T-cell (primary cell): ENCODE results near the gene SMIM35. TPM values are rescaled to one million over a fixed set of nuclear protein-coding genes. Genes with fewer than 3 reads are reported as not detected.

ENCODE experiments used
- ATAC-seq, 4 experiments: fragments of 200-7000 bp in 3 of 4; fragments of 150-1000 bp in 1 of 4; cut with Tn5 transposase; replicated peaks in 1 of 4; 1 replicate in 3 of 4; 2 replicates in 1 of 4; pipeline ENCODE4 v1.10.0; 2021; ENCODE audit warnings: moderate library complexity in 3 of 4, mild to moderate bottlenecking in 2 of 4, moderate number of reproducible peaks in 1 of 4
- CTCF ChIA-PET, 2 donors: fragments of 300-600 bp; sonication (Branson Sonifier 250); formaldehyde crosslinking; loops; one replicate each; lab custom pipeline; 2022; ENCODE audit warnings: antibody characterized with exemption in 2 of 2; lab: Charles Lee
- POLR2A ChIA-PET, 2 donors: fragments of 300-600 bp; sonication (Branson Sonifier 250); formaldehyde crosslinking; loops; one replicate each; lab custom pipeline; 2022; ENCODE audit warnings: antibody characterized with exemption in 2 of 2; lab: Charles Lee
- DNase-seq, 35 experiments: peaks; one replicate each; pipeline versions ENCODE4 v3.0.0 to v3.0.0-alpha.2; 2013 to 2023
- H3K27ac ChIP-seq: one replicate; pipeline ENCODE4 v1.5.1; 2013; ENCODE audit warnings: low read length
- H3K27me3 ChIP-seq, 2 experiments: replicated peaks in 1 of 2; 1 replicate in 1 of 2; 2 replicates in 1 of 2; pipeline versions ENCODE4 v1.6.1 to v1.7.0; 2013; ENCODE audit warnings: low read length in 1 of 2, mixed read lengths in 1 of 2; ENCODE audit not compliant: control insufficient read depth in 2 of 2, insufficient read depth in 2 of 2; ENCODE audit errors: extremely low read depth in 1 of 2
- H3K36me3 ChIP-seq, 2 donors: 1 replicate in 1 of 2; 2 replicates in 1 of 2; pipeline versions ENCODE4 v1.6.1 to v1.7.0; 2013; ENCODE audit warnings: low read length in 1 of 2; ENCODE audit not compliant: control insufficient read depth in 2 of 2, insufficient read depth in 1 of 2; ENCODE audit errors: extremely low read depth in 1 of 2
- H3K4me1 ChIP-seq, 2 experiments: 1 replicate in 1 of 2; 2 replicates in 1 of 2; pipeline versions ENCODE4 v1.6.1 to v1.7.0; 2013; ENCODE audit warnings: low read length in 2 of 2, mixed read lengths in 1 of 2; ENCODE audit not compliant: insufficient read depth in 2 of 2, control insufficient read depth in 1 of 2; ENCODE audit errors: extremely low read depth in 1 of 2
- H3K4me3 ChIP-seq, 2 donors: 1 replicate in 1 of 2; 2 replicates in 1 of 2; pipeline versions ENCODE4 v1.5.1 to v1.7.0; 2013; ENCODE audit warnings: mild to moderate bottlenecking in 2 of 2, low read length in 1 of 2, moderate library complexity in 1 of 2; ENCODE audit not compliant: control insufficient read depth in 1 of 2; ENCODE audit errors: extremely low read depth in 1 of 2
- H3K9me3 ChIP-seq: 2 replicates; pipeline ENCODE4 v1.7.0; 2013
- H3K27ac Mint-ChIP-seq, 2 donors: one replicate each; pipeline ENCODE4 v1.8.0; 2020 to 2021; ENCODE audit warnings: mild to moderate bottlenecking in 2 of 2, mixed read lengths in 2 of 2
- H3K27me3 Mint-ChIP-seq, 2 donors: one replicate each; pipeline ENCODE4 v1.8.0; 2021 to 2022; ENCODE audit warnings: mixed read lengths in 2 of 2
- H3K36me3 Mint-ChIP-seq: one replicate; pipeline ENCODE4 v1.8.0; 2021; ENCODE audit warnings: mixed read lengths
- H3K4me1 Mint-ChIP-seq, 3 donors: one replicate each; pipeline ENCODE4 v1.8.0; 2020 to 2022; ENCODE audit warnings: mixed read lengths in 3 of 3, mild to moderate bottlenecking in 1 of 3
- H3K4me3 Mint-ChIP-seq, 3 donors: one replicate each; pipeline ENCODE4 v1.8.0; 2020 to 2022; ENCODE audit warnings: mild to moderate bottlenecking in 3 of 3, mixed read lengths in 3 of 3, moderate library complexity in 3 of 3
- H3K9me3 Mint-ChIP-seq, 3 donors: one replicate each; pipeline ENCODE4 v1.8.0; 2020 to 2022; ENCODE audit warnings: mixed read lengths in 3 of 3
- WGBS: methylation state at CpG from one replicate; pipeline ENCODE4 v1.1.5; 2013; ENCODE audit warnings: missing lambda C conversion rate; ENCODE audit not compliant: insufficient coverage; 5-methylcytosine and 5-hydroxymethylcytosine counted together
- total RNA-seq, 35 experiments: library from RNA in 6 of 35; stranded (reverse) in 6 of 35; fragments of 120-200 nt in 1 of 35; gene quantifications; one replicate each; pipeline versions ENCODE4 v1.2.1 to v1.2.4 and lab custom pipeline; 2013 to 2026

Gene SMIM35
- total RNA-seq, 5 donors from 2014 or later (not counting 1 experiment from before 2014, with no cell fraction given) = 0.28 to 1.0 (median 0.36) TPM

GRCh38 chr11:118017631-118018315, 69.0 kb downstream of the SMIM35 start:
- no CpG with 5 or more reads among the region's 4 CpGs for WGBS
- Histone ChIP-seq H3K27ac (no peak overlapping the region), H3K27me3 (no peaks in the 10 kb centered on the region), H3K36me3 (peaks cover 0 to 2% of the 10 kb centered on the region in 2 donors), H3K4me1 (peaks cover 13 to 44% of the 10 kb centered on the region in 2 experiments), H3K4me3 (no peak overlapping the region), H3K9me3 (no peaks in the 10 kb centered on the region)
- ATAC-seq (no peak), DNase-seq (no peak)
- POLR2A ChIA-PET = no interaction called here
- Mint-ChIP-seq H3K4me1 (peaks cover 42 to 54% (median 45%) of the 10 kb centered on the region in 3 donors), H3K9me3 (peaks cover 16 to 27% (median 20%) of the 10 kb centered on the region in 3 donors), H3K36me3 (peaks cover 19% of the 10 kb centered on the region), H3K27ac (peak overlapping the region in 1 of 2 donors; percentile 43), H3K4me3 (no peak overlapping the region), H3K27me3 (no peaks in the 10 kb centered on the region)
- CTCF ChIA-PET = no interaction called here

- H3K4me1 Mint-ChIP-seq = peaks cover 48 to 57% (median 50%) of the 10 kb centered on the region in 3 donors
- CTCF ChIA-PET = no interaction called here
- Histone ChIP-seq H3K4me3 (no peak overlapping the region), H3K9me3 (no peaks in the 10 kb centered on the region), H3K36me3 (peaks cover 0 to 2% of the 10 kb centered on the region in 2 donors), H3K27ac (no peak overlapping the region), H3K27me3 (no peaks in the 10 kb centered on the region), H3K4me1 (peaks cover 14 to 50% of the 10 kb centered on the region in 2 experiments)
- no peaks in the 10 kb centered on the region for H3K27me3 Mint-ChIP-seq
- H3K4me3 Mint-ChIP-seq = peak overlapping the region in 1 of 3 donors; percentile 76
- peak overlapping the region; percentile 46 to 100 for H3K27ac Mint-ChIP-seq
- POLR2A ChIA-PET = no interaction called here
- ATAC-seq (no peak), DNase-seq (no peak)
- WGBS = 94% methylated on average over 3 of the region's 3 CpGs
- H3K9me3 Mint-ChIP-seq = peaks cover 16 to 27% (median 20%) of the 10 kb centered on the region in 3 donors
- H3K36me3 Mint-ChIP-seq = peaks cover 19% of the 10 kb centered on the region
These were observed 69.7 kb downstream of the SMIM35 start for GRCh38 chr11:118017111-118017510.

- DNase-seq (no peak), ATAC-seq (peak in 1 of 4 experiments; percentile 38)
- Histone ChIP-seq H3K27ac (peak overlapping the region; percentile 36), H3K9me3 (no peaks in the 10 kb centered on the region), H3K4me1 (peaks cover 18 to 60% of the 10 kb centered on the region in 2 experiments), H3K36me3 (peaks cover 0 to 2% of the 10 kb centered on the region in 2 donors), H3K4me3 (no peak overlapping the region), H3K27me3 (no peaks in the 10 kb centered on the region)
- Mint-ChIP-seq H3K36me3 (peaks cover 19% of the 10 kb centered on the region), H3K9me3 (peaks cover 16 to 23% (median 20%) of the 10 kb centered on the region in 3 donors), H3K4me3 (peak overlapping the region in 2 of 3 donors; percentile 57 to 76), H3K27me3 (no peaks in the 10 kb centered on the region), H3K4me1 (peaks cover 58 to 65% (median 60%) of the 10 kb centered on the region in 3 donors), H3K27ac (peak overlapping the region; percentile 93 to 100)
- 20% methylated on average over 3 of the region's 4 CpGs for WGBS
- CTCF ChIA-PET = no interaction called here
- POLR2A ChIA-PET = interaction anchor here in 1 of 2 donors (0.9 kb wide), 1 partner anchor 16 kb away, joined by 3 read pairs; no protein-coding TSS in a partner anchor
These were observed 70.7 kb downstream of the SMIM35 start for GRCh38 chr11:118016104-118016503.

GRCh38 chr11:118015385-118015841, 71.3 kb downstream of the SMIM35 start:
- POLR2A ChIA-PET = interaction anchor here in 1 of 2 donors (0.9 kb wide), 1 partner anchor 15 kb away, joined by 3 read pairs; no protein-coding TSS in a partner anchor
- DNase-seq = peak in 2 of 35 experiments; percentile 31 to 42

GRCh38 chr11:118014022-118014421, 72.7 kb downstream of the SMIM35 start:
- Histone ChIP-seq H3K9me3 (no peaks in the 10 kb centered on the region), H3K27me3 (no peaks in the 10 kb centered on the region), H3K36me3 (peaks cover 0 to 2% of the 10 kb centered on the region in 2 donors), H3K4me3 (no peak overlapping the region), H3K4me1 (peaks cover 20 to 81% of the 10 kb centered on the region in 2 experiments), H3K27ac (peak overlapping the region; percentile 50)
- Mint-ChIP-seq H3K27ac (peak overlapping the region; percentile 99 to 100), H3K4me3 (peak overlapping the region in 1 of 3 donors; percentile 76), H3K9me3 (peaks cover 16 to 18% (median 17%) of the 10 kb centered on the region in 3 donors), H3K27me3 (no peaks in the 10 kb centered on the region), H3K4me1 (peaks cover 74 to 84% (median 78%) of the 10 kb centered on the region in 3 donors), H3K36me3 (peaks cover 16% of the 10 kb centered on the region)
- POLR2A ChIA-PET = no interaction called here
- ATAC-seq (no peak), DNase-seq (no peak)
- CTCF ChIA-PET = interaction anchor here in 1 of 2 donors (0.6 kb wide), 1 partner anchor 8 kb away, joined by 3 read pairs; no protein-coding TSS in a partner anchor
- WGBS = 100% methylated on average over 2 of the region's 3 CpGs

More at GRCh38 chr11:118015385-118015841, 71.3 kb downstream of the SMIM35 start:
- Histone ChIP-seq H3K4me3 (peak overlapping the region in 1 of 2 donors; percentile 42), H3K27me3 (no peaks in the 10 kb centered on the region), H3K27ac (peak overlapping the region; percentile 36), H3K9me3 (no peaks in the 10 kb centered on the region), H3K36me3 (peaks cover 0 to 2% of the 10 kb centered on the region in 2 donors), H3K4me1 (peaks cover 18 to 67% of the 10 kb centered on the region in 2 experiments)
- H3K27ac Mint-ChIP-seq = peak overlapping the region; percentile 93 to 100
- CTCF ChIA-PET = no interaction called here
- WGBS = 28% methylated on average over 7 of the region's 11 CpGs
- H3K4me3 Mint-ChIP-seq = peak overlapping the region; percentile 34 to 76 (median 57)
- peaks cover 63 to 72% (median 64%) of the 10 kb centered on the region in 3 donors for H3K4me1 Mint-ChIP-seq
- H3K9me3 Mint-ChIP-seq = peaks cover 16 to 23% (median 20%) of the 10 kb centered on the region in 3 donors
- H3K27me3 Mint-ChIP-seq = no peaks in the 10 kb centered on the region
- ATAC-seq = peak; percentile 35 to 63 (median 61)
- peaks cover 19% of the 10 kb centered on the region for H3K36me3 Mint-ChIP-seq

GRCh38 chr11:118012083-118012669, 74.6 kb downstream of the SMIM35 start:
- WGBS = 63% methylated on average over 7 of the region's 7 CpGs
- DNase-seq = peak in 2 of 35 experiments; percentile 37 to 44
- Mint-ChIP-seq H3K27ac (peak overlapping the region; percentile 99 to 100), H3K4me1 (peaks cover 93 to 100% (median 96%) of the 10 kb centered on the region in 3 donors), H3K36me3 (peaks cover 3% of the 10 kb centered on the region), H3K27me3 (no peaks in the 10 kb centered on the region), H3K9me3 (peaks cover 4 to 5% (median 4%) of the 10 kb centered on the region in 3 donors), H3K4me3 (peak overlapping the region in 1 of 3 donors; percentile 42)
- H3K4me1 ChIP-seq = peaks cover 34 to 98% of the 10 kb centered on the region in 2 experiments
- peak overlapping the region; percentile 50 for H3K27ac ChIP-seq
- peak; percentile 21 to 34 (median 28) for ATAC-seq
- POLR2A ChIA-PET = no interaction called here
- CTCF ChIA-PET = no interaction called here
- H3K36me3 ChIP-seq = no peaks in the 10 kb centered on the region
- H3K9me3 ChIP-seq = no peaks in the 10 kb centered on the region
- H3K27me3 ChIP-seq = no peaks in the 10 kb centered on the region
- no peak overlapping the region for H3K4me3 ChIP-seq
